OCI-LY7 (cell line): ENCODE measurements around the gene COQ8B. TPM values are rescaled to one million over a fixed set of nuclear protein-coding genes. Genes with fewer than 3 reads are reported as not detected.

ENCODE experiments used
- BruUV-seq: library from RNA; stranded (reverse); fragments of 400-500 nt; replicated peaks from 2 replicates; lab custom pipeline; 2021; lab: Mats Ljungman, UMichigan
- CTCF ChIA-PET: fragments of 300-600 bp; sonication (Branson Sonifier 250); formaldehyde crosslinking; loops from one replicate; lab custom pipeline; 2022; ENCODE audit warnings: antibody characterized with exemption; ENCODE audit not compliant: unreplicated experiment; lab: Charles Lee
- POLR2A ChIA-PET: fragments of 300-600 bp; sonication (Branson Sonifier 250); formaldehyde crosslinking; loops from one replicate; lab custom pipeline; 2022; ENCODE audit warnings: antibody characterized with exemption; lab: Charles Lee
- DNase-seq: peaks from one replicate; pipeline ENCODE4 v3.0.0-alpha.2; 2015; ENCODE audit warnings: low spot score
- H2AFZ ChIP-seq: fragments of 200-600 bp; sonication (generic), shearing (Covaris generic); 2 replicates; pipeline ENCODE4 v1.6.1; 2014; ENCODE audit warnings: mild to moderate bottlenecking, antibody characterized with exemption, low read length, moderate library complexity
- H3K27ac ChIP-seq: fragments of 200-600 bp; sonication (generic); 2 replicates; pipeline ENCODE4 v1.5.1; 2014; ENCODE audit warnings: mixed run types, low read depth, mild to moderate bottlenecking, moderate library complexity, low read length, inconsistent platforms; ENCODE audit not compliant: poor library complexity, severe bottlenecking
- H3K36me3 ChIP-seq: fragments of 200-600 bp; sonication (generic); 2 replicates; pipeline ENCODE4 v1.6.1; 2014; ENCODE audit warnings: mild to moderate bottlenecking, antibody characterized with exemption, low read length, moderate library complexity, mixed read lengths; ENCODE audit not compliant: insufficient read depth
- H3K4me1 ChIP-seq: fragments of 200-600 bp; sonication (generic); 2 replicates; pipeline ENCODE4 v1.5.1; 2014; ENCODE audit warnings: mild to moderate bottlenecking, low read length; ENCODE audit not compliant: insufficient read depth, poor library complexity, severe bottlenecking
- H3K4me2 ChIP-seq: fragments of 200-600 bp; sonication (generic); 2 replicates; pipeline ENCODE4 v1.6.1; 2014; ENCODE audit warnings: mild to moderate bottlenecking, low read length
- H3K4me3 ChIP-seq: fragments of 200-600 bp; sonication (generic); 2 replicates; pipeline ENCODE4 v1.5.1; 2014; ENCODE audit warnings: mild to moderate bottlenecking, low read depth, low read length; ENCODE audit not compliant: poor library complexity, severe bottlenecking
- H3K79me2 ChIP-seq: fragments of 200-600 bp; sonication (generic); 2 replicates; pipeline ENCODE4 v1.6.1; 2016; ENCODE audit warnings: low read depth, mild to moderate bottlenecking, low read length, moderate library complexity, mixed read lengths; ENCODE audit not compliant: insufficient read depth
- H3K9me2 ChIP-seq: fragments of 200-600 bp; sonication (generic); 2 replicates; pipeline ENCODE4 v1.6.1; 2016; ENCODE audit warnings: mild to moderate bottlenecking, low read length, mixed read lengths; ENCODE audit not compliant: insufficient read depth
- H3K9me3 ChIP-seq: fragments of 200-600 bp; sonication (generic); 2 replicates; pipeline ENCODE4 v1.6.1; 2014; ENCODE audit warnings: mild to moderate bottlenecking, mixed run types, low read length, mixed read lengths
- H4K20me1 ChIP-seq: fragments of 200-600 bp; sonication (generic); 2 replicates; pipeline ENCODE4 v1.6.1; 2014; ENCODE audit warnings: mild to moderate bottlenecking, antibody characterized with exemption, low read length, moderate library complexity, mixed read lengths; ENCODE audit not compliant: insufficient read depth
- EZH2phosphoT487 ChIP-seq: fragments of 200-600 bp; sonication (generic); IDR thresholded peaks from 2 replicates; pipeline ENCODE4 v1.6.1; 2018; ENCODE audit warnings: low read depth, borderline replicate concordance, mild to moderate bottlenecking, mixed run types, antibody characterized with exemption, low read length, moderate library complexity, mixed read lengths
- intact Hi-C: fragments of 100-400 bp; cut with micrococcal nuclease; formaldehyde crosslinking; loops from one replicate; pipeline ENCODE4 v1.10.0; 2022; ENCODE audit not compliant: unreplicated experiment
- total RNA-seq, 2 experiments: library from RNA; depleted of rRNA in 1 of 2; stranded (reverse); fragments of >200 nt in 1 of 2; shearing (Covaris generic) in 1 of 2; gene quantifications; 2 replicates each; pipeline ENCODE4 v1.2.3, GENCODE V29; 2014 to 2022
- TF ChIP-seq, protein P1 (sequence below): fragments of 200-600 bp; sonication (generic); conservative IDR thresholded peaks from 2 replicates; pipeline ENCODE4 v1.5.1; 2014; ENCODE audit warnings: mild to moderate bottlenecking, antibody characterized with exemption, low read length, moderate library complexity, mixed read lengths

Gene COQ8B
- total RNA-seq, 2 experiments from 2014 or later: 34.6 to 34.9 TPM

DNA sequence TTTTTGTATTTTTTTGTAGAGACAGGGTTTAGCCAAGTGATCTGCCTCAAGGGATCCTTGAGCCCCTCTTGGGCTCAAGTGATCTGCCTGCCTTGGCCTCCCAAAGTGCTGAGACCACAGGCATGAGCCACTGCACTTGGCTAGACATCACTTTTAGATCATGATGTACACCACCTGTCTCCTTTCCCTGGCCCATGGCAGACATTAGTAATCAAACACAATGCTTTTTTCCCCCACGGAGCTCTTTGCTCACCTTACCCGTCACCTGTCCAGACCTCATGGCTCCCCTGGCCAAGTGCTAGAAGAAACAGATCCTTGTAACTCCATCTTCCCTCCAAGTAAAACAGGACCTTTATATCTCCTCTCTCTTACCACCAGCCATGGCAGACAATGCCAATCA, 44.6 kb downstream of the COQ8B start:
- no TSS peak for BruUV-seq
- CTCF ChIA-PET: no interaction called here

DNA sequence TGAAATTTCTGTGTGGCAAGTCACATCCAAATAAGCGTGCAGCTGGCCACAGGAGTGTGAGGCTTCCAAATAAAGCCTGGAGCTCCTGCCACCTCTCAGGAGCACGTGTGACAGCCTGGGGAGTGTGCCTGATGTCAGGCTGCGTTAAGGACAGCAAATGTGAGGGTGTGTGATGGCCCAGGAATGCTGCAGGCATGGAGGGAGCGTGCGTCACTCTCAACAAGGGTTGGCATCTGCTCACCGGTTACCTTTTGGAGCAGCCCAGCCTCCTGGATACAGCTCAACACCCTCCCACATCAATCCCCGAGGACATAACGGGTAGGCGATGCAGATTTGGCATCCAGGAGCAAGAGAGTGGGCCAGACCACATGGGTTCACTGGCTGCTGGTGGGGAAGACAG, 45.3 kb downstream of the COQ8B start:
- no peak overlapping the region for H3K4me3 ChIP-seq
- TF ChIP-seq, protein P1, sequence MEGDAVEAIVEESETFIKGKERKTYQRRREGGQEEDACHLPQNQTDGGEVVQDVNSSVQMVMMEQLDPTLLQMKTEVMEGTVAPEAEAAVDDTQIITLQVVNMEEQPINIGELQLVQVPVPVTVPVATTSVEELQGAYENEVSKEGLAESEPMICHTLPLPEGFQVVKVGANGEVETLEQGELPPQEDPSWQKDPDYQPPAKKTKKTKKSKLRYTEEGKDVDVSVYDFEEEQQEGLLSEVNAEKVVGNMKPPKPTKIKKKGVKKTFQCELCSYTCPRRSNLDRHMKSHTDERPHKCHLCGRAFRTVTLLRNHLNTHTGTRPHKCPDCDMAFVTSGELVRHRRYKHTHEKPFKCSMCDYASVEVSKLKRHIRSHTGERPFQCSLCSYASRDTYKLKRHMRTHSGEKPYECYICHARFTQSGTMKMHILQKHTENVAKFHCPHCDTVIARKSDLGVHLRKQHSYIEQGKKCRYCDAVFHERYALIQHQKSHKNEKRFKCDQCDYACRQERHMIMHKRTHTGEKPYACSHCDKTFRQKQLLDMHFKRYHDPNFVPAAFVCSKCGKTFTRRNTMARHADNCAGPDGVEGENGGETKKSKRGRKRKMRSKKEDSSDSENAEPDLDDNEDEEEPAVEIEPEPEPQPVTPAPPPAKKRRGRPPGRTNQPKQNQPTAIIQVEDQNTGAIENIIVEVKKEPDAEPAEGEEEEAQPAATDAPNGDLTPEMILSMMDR: no peak
- TF ChIP-seq EZH2phosphoT487: no peak
- H3K36me3 ChIP-seq: 0 out of 2 replicates have a peak, but pooled peaks cover 10% of the 10 kb centered on the region
- H3K9me3 ChIP-seq: no peaks in the 10 kb centered on the region
- H3K4me2 ChIP-seq: no peak overlapping the region
- ChIA-PET CTCF (no interaction called here), POLR2A (no interaction called here)
- no peaks in the 10 kb centered on the region for H3K9me2 ChIP-seq
- H3K4me1 ChIP-seq: no peaks in the 10 kb centered on the region
- no peak overlapping the region for H3K27ac ChIP-seq
- intact Hi-C loops: no loop called here
- no peaks in the 10 kb centered on the region for H3K79me2 ChIP-seq
- DNase-seq: no peak
- H2AFZ ChIP-seq: no peak overlapping the region
- no peaks in the 10 kb centered on the region for H4K20me1 ChIP-seq
- BruUV-seq: no TSS peak

More for the DNA sequence above, 44.6 kb downstream of the COQ8B start:
- H3K9me3 ChIP-seq: no peaks in the 10 kb centered on the region
- DNase-seq: no peak
- H2AFZ ChIP-seq: no peak overlapping the region
- TF ChIP-seq EZH2phosphoT487: no peak
- TF ChIP-seq, protein P1: no peak
- no peaks in the 10 kb centered on the region for H3K9me2 ChIP-seq
- no peaks in the 10 kb centered on the region for H3K79me2 ChIP-seq
- no peak overlapping the region for H3K27ac ChIP-seq
- POLR2A ChIA-PET: no interaction called here
- no peak overlapping the region for H3K4me3 ChIP-seq
- no peaks in the 10 kb centered on the region for H3K4me1 ChIP-seq
- intact Hi-C loops: no loop called here
- no peaks in the 10 kb centered on the region for H4K20me1 ChIP-seq
- 0 out of 2 replicates have a peak, but pooled peaks cover 10% of the 10 kb centered on the region for H3K36me3 ChIP-seq
- no peak overlapping the region for H3K4me2 ChIP-seq

DNA sequence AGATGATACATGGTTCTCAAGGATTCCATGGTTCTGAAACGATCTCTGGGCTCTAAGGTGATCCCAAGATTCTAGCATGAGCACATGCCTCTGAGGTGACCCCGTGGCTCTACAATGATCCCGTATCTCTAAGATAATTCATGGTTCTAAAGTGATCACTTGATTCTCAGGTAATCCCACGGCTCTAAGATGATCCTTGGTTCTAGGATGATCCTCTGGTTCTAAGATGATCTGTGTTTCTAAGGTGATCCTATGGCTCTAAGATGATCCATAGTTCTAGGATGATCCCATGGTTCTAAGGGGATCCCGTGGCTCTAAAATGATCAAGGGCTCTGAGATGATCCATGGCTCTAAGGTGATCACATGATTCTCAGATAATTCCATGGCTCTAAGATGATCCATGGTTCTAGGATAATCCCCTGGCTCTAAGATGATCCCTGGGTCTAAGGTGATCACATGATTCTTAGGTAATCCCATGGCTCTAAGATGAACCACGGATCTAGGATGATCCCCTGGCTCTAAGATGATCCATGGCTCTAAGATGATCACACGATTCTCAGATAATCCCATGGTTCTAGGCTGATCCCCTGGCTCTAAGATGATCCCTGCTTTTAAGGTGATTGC, 47.6 kb downstream of the COQ8B start:
- Histone ChIP-seq H3K36me3 (0 out of 2 replicates have a peak, but pooled peaks cover 10% of the 10 kb centered on the region), H3K9me3 (no peaks in the 10 kb centered on the region), H3K27ac (no peak overlapping the region), H3K79me2 (no peaks in the 10 kb centered on the region), H3K4me3 (no peak overlapping the region), H4K20me1 (no peaks in the 10 kb centered on the region), H3K9me2 (no peaks in the 10 kb centered on the region), H3K4me1 (no peaks in the 10 kb centered on the region), H2AFZ (no peak overlapping the region), H3K4me2 (no peak overlapping the region)
- BruUV-seq: no TSS peak
- TF ChIP-seq, protein P1: no peak
- ChIA-PET CTCF (no interaction called here), POLR2A (no interaction called here)
- intact Hi-C loops: no loop called here
- DNase-seq: no peak
